Uterus (tissue), 4 donors: Measurements from ENCODE around the gene RBM6. TPM values are rescaled to one million over a fixed set of nuclear protein-coding genes. Genes with fewer than 3 reads are reported as not detected.

ENCODE experiments used
- DNase-seq, 2 donors: peaks; one replicate each; pipeline ENCODE4 v3.0.0-alpha.2; 2019 to 2020
- H3K27ac ChIP-seq, 2 donors: fragments of 200-600 bp; sonication (generic); 1 replicate in 1 of 2; 2 replicates in 1 of 2; pipeline ENCODE4 v1.5.1; 2016 to 2018
- H3K27me3 ChIP-seq, 2 donors: fragments of 200-600 bp; sonication (generic); one replicate each; pipeline ENCODE4 v1.5.1; 2018 to 2019; ENCODE audit warnings: control low read depth in 1 of 2
- H3K36me3 ChIP-seq, 2 donors: fragments of 200-600 bp; sonication (generic); one replicate each; pipeline ENCODE4 v1.5.1; 2019; ENCODE audit warnings: control low read depth in 1 of 2
- H3K4me1 ChIP-seq, 2 donors: fragments of 200-600 bp; sonication (generic); one replicate each; pipeline ENCODE4 v1.5.1; 2018 to 2019; ENCODE audit warnings: control low read depth in 1 of 2
- H3K4me3 ChIP-seq, 2 donors: fragments of 200-600 bp; sonication (generic); 1 replicate in 1 of 2; 2 replicates in 1 of 2; pipeline ENCODE4 v1.5.1; 2018 to 2019; ENCODE audit warnings: mild to moderate bottlenecking in 1 of 2
- H3K9me3 ChIP-seq, 2 donors: fragments of 200-600 bp; sonication (generic); one replicate each; pipeline ENCODE4 v1.5.1; 2019; ENCODE audit warnings: control low read depth in 1 of 2
- CTCF ChIP-seq, 4 experiments: fragments of 200-600 bp in 2 of 4; fragments of 450-650 bp in 2 of 4; sonication (generic) in 2 of 4; IDR thresholded peaks; one replicate each; pipeline ENCODE4 v1.5.1; 2016 to 2019; ENCODE audit warnings: antibody characterized with exemption in 4 of 4, mild to moderate bottlenecking in 2 of 4, moderate library complexity in 1 of 4
- POLR2A ChIP-seq, 2 donors: fragments of 450-650 bp; IDR thresholded peaks; one replicate each; pipeline ENCODE4 v1.6.1; 2016; ENCODE audit warnings: antibody characterized with exemption in 2 of 2, mild to moderate bottlenecking in 1 of 2, moderate library complexity in 1 of 2
- intact Hi-C: fragments of 100-400 bp; cut with DNase I; formaldehyde crosslinking; loops from one replicate; pipeline ENCODE4 v1.15.1; 2023; ENCODE audit warnings: low total_unique reads
- total RNA-seq, 4 donors: library from RNA; depleted of rRNA in 3 of 4; stranded (reverse); fragments of >200 nt in 3 of 4; gene quantifications; one replicate each; pipeline versions ENCODE4 v1.1.0 to v1.2.4, GENCODE V29; 2014 to 2023
- donor health status: DM: yes; HTN: yes; CAD: no.

The RBM6 gene
- total RNA-seq, 4 donors from 2014 or later, result 63.2 to 143 (median 116) TPM

GRCh38 chr3:49940667-49941249, 808 bp downstream of the RBM6 start:
- TF ChIP-seq POLR2A (IDR thresholded peaks at IDR 0.05) (no peak), CTCF (IDR thresholded peaks at IDR 0.05) (no peak)
- H3K9me3 ChIP-seq, result no peaks in the 10 kb centered on the region
- H3K27ac ChIP-seq, result peak overlapping the region; percentile 84 to 94
- H3K4me1 ChIP-seq, result peaks cover 0 to 8% of the 10 kb centered on the region in 2 donors
- no peak for DNase-seq
- H3K4me3 ChIP-seq, result peak overlapping the region; percentile 72 to 86
- intact Hi-C loops, result no loop called here
- no peaks in the 10 kb centered on the region for H3K36me3 ChIP-seq
- no peaks in the 10 kb centered on the region for H3K27me3 ChIP-seq

GRCh38 chr3:49942651-49943050, 2.7 kb downstream of the RBM6 start:
- Histone ChIP-seq H3K27me3 (no peaks in the 10 kb centered on the region), H3K4me1 (peaks cover 0 to 8% of the 10 kb centered on the region in 2 donors), H3K27ac (no peak overlapping the region), H3K9me3 (no peaks in the 10 kb centered on the region), H3K36me3 (no peaks in the 10 kb centered on the region), H3K4me3 (no peak overlapping the region)
- intact Hi-C loops, result no loop called here
- no peak for TF ChIP-seq POLR2A (IDR thresholded peaks at IDR 0.05)
- TF ChIP-seq CTCF (IDR thresholded peaks at IDR 0.05), result no peak
- no peak for DNase-seq

GRCh38 chr3:49952924-49953323, 13.0 kb downstream of the RBM6 start:
- H3K9me3 ChIP-seq, result no peaks in the 10 kb centered on the region
- no peaks in the 10 kb centered on the region for H3K27me3 ChIP-seq
- no peak for TF ChIP-seq CTCF (IDR thresholded peaks at IDR 0.05)
- no peak overlapping the region for H3K4me3 ChIP-seq
- H3K27ac ChIP-seq, result no peak overlapping the region
- no peaks in the 10 kb centered on the region for H3K36me3 ChIP-seq
- DNase-seq, result no peak
- intact Hi-C loops, result no loop called here
- no peaks in the 10 kb centered on the region for H3K4me1 ChIP-seq

- Histone ChIP-seq H3K4me3 (no peak overlapping the region), H3K4me1 (peaks cover 0 to 5% of the 10 kb centered on the region in 2 donors), H3K9me3 (no peaks in the 10 kb centered on the region), H3K36me3 (no peaks in the 10 kb centered on the region), H3K27ac (no peak overlapping the region), H3K27me3 (no peaks in the 10 kb centered on the region)
- intact Hi-C loops, result no loop called here
- TF ChIP-seq POLR2A (IDR thresholded peaks at IDR 0.05), result no peak
- TF ChIP-seq CTCF (IDR thresholded peaks at IDR 0.05), result no peak
- DNase-seq, result no peak
Observed at GRCh38 chr3:49955636-49956035, 15.7 kb downstream of the RBM6 start.

- intact Hi-C loops, result no loop called here
- H3K36me3 ChIP-seq, result no peaks in the 10 kb centered on the region
- H3K9me3 ChIP-seq, result no peaks in the 10 kb centered on the region
- H3K27ac ChIP-seq, result no peak overlapping the region
- no peak for TF ChIP-seq CTCF (IDR thresholded peaks at IDR 0.05)
- TF ChIP-seq POLR2A (IDR thresholded peaks at IDR 0.05), result no peak
- no peaks in the 10 kb centered on the region for H3K4me1 ChIP-seq
- no peaks in the 10 kb centered on the region for H3K27me3 ChIP-seq
- no peak for DNase-seq
- H3K4me3 ChIP-seq, result no peak overlapping the region
Observed at GRCh38 chr3:49966233-49966942, 26.4 kb downstream of the RBM6 start.
